Activated T-helper 2 cell treated with anti-CD3 and anti-CD28 coated beads, Interferon-gamma antibody, Interleukin-2, Interleukin-4, amounts not matched to agents 10 μg/mL and 5 μg/mL and 100 μg/mL, durations not matched to agents 14 hours and 24 hours and 36 hours (primary cell): ENCODE results near the gene KCND3. TPM values are rescaled to one million over a fixed set of nuclear protein-coding genes. Genes with fewer than 3 reads are reported as not detected.

ENCODE experiments used
- DNase-seq: peaks from one replicate; pipeline ENCODE4 v3.0.0; 2021; ENCODE audit warnings: low spot score
- H3K27ac Mint-ChIP-seq: one replicate; pipeline ENCODE4 v1.8.0; 2021; ENCODE audit warnings: mixed read lengths
- H3K27me3 Mint-ChIP-seq: one replicate; pipeline ENCODE4 v1.8.0; 2021; ENCODE audit warnings: low read depth, mixed read lengths
- H3K36me3 Mint-ChIP-seq: one replicate; pipeline ENCODE4 v1.8.0; 2021; ENCODE audit warnings: low read depth, mixed read lengths
- H3K4me1 Mint-ChIP-seq: one replicate; pipeline ENCODE4 v1.8.0; 2021; ENCODE audit warnings: low read depth, mixed read lengths
- H3K4me3 Mint-ChIP-seq: one replicate; pipeline ENCODE4 v1.8.0; 2021; ENCODE audit warnings: low read depth, mild to moderate bottlenecking, moderate library complexity, mixed read lengths
- H3K9me3 Mint-ChIP-seq: one replicate; pipeline ENCODE4 v1.8.0; 2021; ENCODE audit warnings: mixed read lengths
- intact Hi-C: fragments of 100-400 bp; cut with micrococcal nuclease; formaldehyde crosslinking; loops from one replicate; pipeline ENCODE4 v1.15.1; 2023
- total RNA-seq: library from RNA; stranded (reverse); gene quantifications from 2 replicates; pipeline ENCODE4 v1.2.3, GENCODE V29; 2022

Gene KCND3
- total RNA-seq, 1 donor from 2014 or later = not detected

GRCh38 chr1:111855260-111855659 is 134.2 kb downstream of the KCND3 start:
- intact Hi-C loops = no loop called here
- Mint-ChIP-seq H3K4me1 (no peaks in the 10 kb centered on the region), H3K27ac (no peak overlapping the region), H3K36me3 (no peaks in the 10 kb centered on the region), H3K4me3 (no peak overlapping the region), H3K9me3 (no peaks in the 10 kb centered on the region), H3K27me3 (peaks cover 13% of the 10 kb centered on the region)
- no peak for DNase-seq

DNA sequence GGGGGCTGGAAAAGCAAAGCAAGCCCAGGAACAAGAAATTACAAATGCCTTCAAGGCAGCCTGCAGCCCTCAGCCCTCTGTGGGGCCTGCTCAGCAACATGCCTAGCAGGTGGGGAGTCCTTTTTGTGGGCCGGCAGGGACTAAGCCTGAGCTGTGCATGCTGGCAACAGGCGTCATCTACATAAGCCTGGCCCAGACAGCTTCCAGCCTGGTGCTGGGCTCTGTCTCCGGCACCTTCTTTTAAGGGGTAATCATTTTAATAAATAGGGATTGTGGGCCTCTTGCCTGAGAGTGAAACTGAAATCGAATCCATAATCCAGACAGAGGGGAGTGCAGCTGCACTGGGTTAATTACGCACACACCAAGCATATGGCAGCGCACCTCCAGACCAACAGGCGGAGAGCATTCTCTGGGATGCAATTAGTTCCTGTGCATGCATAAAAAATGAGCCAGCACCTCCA is 137.2 kb downstream of the KCND3 start:
- intact Hi-C loops = no loop called here

GRCh38 chr1:111851552-111851951 is 137.9 kb downstream of the KCND3 start:
- Mint-ChIP-seq H3K27me3 (peaks cover 13% of the 10 kb centered on the region), H3K4me3 (no peak overlapping the region), H3K36me3 (no peaks in the 10 kb centered on the region), H3K4me1 (no peaks in the 10 kb centered on the region), H3K9me3 (no peaks in the 10 kb centered on the region), H3K27ac (no peak overlapping the region)
- intact Hi-C loops = no loop called here
- no peak for DNase-seq

More for the DNA sequence above, 137.2 kb downstream of the KCND3 start:
- H3K4me1 Mint-ChIP-seq = no peaks in the 10 kb centered on the region
- no peaks in the 10 kb centered on the region for H3K9me3 Mint-ChIP-seq
- DNase-seq = no peak
- no peak overlapping the region for H3K4me3 Mint-ChIP-seq
- H3K27ac Mint-ChIP-seq = no peak overlapping the region
- peaks cover 13% of the 10 kb centered on the region for H3K27me3 Mint-ChIP-seq
- no peaks in the 10 kb centered on the region for H3K36me3 Mint-ChIP-seq

GRCh38 chr1:111850109-111850508 is 139.4 kb downstream of the KCND3 start:
- H3K9me3 Mint-ChIP-seq = no peaks in the 10 kb centered on the region
- intact Hi-C loops = no loop called here
- no peaks in the 10 kb centered on the region for H3K36me3 Mint-ChIP-seq
- no peak overlapping the region for H3K4me3 Mint-ChIP-seq
- peaks cover 13% of the 10 kb centered on the region for H3K27me3 Mint-ChIP-seq
- no peaks in the 10 kb centered on the region for H3K4me1 Mint-ChIP-seq
- no peak overlapping the region for H3K27ac Mint-ChIP-seq
- no peak for DNase-seq

GRCh38 chr1:111848852-111849545 is 140.5 kb downstream of the KCND3 start:
- intact Hi-C loops = no loop called here
- H3K27me3 Mint-ChIP-seq = peaks cover 18% of the 10 kb centered on the region
- no peak for DNase-seq
- H3K9me3 Mint-ChIP-seq = no peaks in the 10 kb centered on the region
- H3K4me1 Mint-ChIP-seq = no peaks in the 10 kb centered on the region
- H3K36me3 Mint-ChIP-seq = no peaks in the 10 kb centered on the region
- H3K27ac Mint-ChIP-seq = no peak overlapping the region
- H3K4me3 Mint-ChIP-seq = no peak overlapping the region

DNA sequence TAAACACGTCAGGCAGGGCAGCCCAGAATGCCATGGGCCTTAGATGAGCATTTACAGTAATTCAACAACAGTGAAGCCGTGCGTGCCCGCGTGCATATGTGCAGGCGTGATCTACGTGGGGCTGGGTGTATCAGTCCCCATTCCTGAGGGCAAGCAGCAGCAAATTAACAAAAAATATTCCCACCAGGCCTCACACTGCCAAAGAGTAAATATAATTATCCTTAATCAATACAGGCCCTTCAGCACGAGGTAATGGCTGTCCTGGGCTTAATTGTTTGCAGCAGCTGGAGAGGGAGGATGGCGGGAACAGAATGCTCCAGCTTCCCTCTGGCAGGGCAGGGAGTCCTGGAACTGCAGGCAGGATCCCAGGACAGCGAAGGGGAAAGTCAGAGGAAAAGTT is 142.0 kb downstream of the KCND3 start:
- no peak for DNase-seq
- H3K27ac Mint-ChIP-seq = no peak overlapping the region
- H3K9me3 Mint-ChIP-seq = no peaks in the 10 kb centered on the region
- peaks cover 9% of the 10 kb centered on the region for H3K27me3 Mint-ChIP-seq
- intact Hi-C loops = no loop called here
- no peaks in the 10 kb centered on the region for H3K4me1 Mint-ChIP-seq
- H3K4me3 Mint-ChIP-seq = no peak overlapping the region
- H3K36me3 Mint-ChIP-seq = no peaks in the 10 kb centered on the region

GRCh38 chr1:111846842-111847241 is 142.6 kb downstream of the KCND3 start:
- intact Hi-C loops = no loop called here
- no peak for DNase-seq
- Mint-ChIP-seq H3K27ac (no peak overlapping the region), H3K4me3 (no peak overlapping the region), H3K36me3 (no peaks in the 10 kb centered on the region), H3K9me3 (no peaks in the 10 kb centered on the region), H3K27me3 (peaks cover 9% of the 10 kb centered on the region), H3K4me1 (no peaks in the 10 kb centered on the region)

GRCh38 chr1:111843177-111843576 is 146.3 kb downstream of the KCND3 start:
- Mint-ChIP-seq H3K27me3 (peaks cover 5% of the 10 kb centered on the region), H3K4me1 (no peaks in the 10 kb centered on the region), H3K9me3 (no peaks in the 10 kb centered on the region), H3K4me3 (no peak overlapping the region), H3K27ac (no peak overlapping the region), H3K36me3 (no peaks in the 10 kb centered on the region)
- no peak for DNase-seq
- intact Hi-C loops = no loop called here

DNA sequence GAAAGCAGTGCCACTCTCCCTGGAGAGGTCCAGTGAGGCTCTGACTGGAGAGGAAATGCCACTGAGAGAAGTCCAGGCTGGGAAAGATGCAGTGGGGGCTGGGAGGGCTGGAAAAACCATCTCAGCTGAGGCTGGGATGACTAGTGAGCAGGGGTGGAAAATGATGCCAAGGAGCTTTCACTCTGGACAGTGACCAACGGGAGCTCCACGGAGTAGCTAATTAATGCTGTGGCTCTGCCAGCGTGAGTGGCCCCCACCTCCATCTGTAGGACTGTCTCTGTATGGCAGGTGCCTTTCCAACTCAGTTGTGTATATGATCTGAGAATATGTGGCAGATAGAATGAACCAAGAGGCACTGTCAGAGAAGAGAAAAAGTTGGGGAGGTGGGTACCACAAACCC is 147.1 kb downstream of the KCND3 start:
- intact Hi-C loops = no loop called here

GRCh38 chr1:111841746-111842145 is 147.7 kb downstream of the KCND3 start:
- Mint-ChIP-seq H3K27me3 (peaks cover 5% of the 10 kb centered on the region), H3K27ac (no peak overlapping the region), H3K4me3 (no peak overlapping the region), H3K4me1 (no peaks in the 10 kb centered on the region), H3K36me3 (no peaks in the 10 kb centered on the region), H3K9me3 (no peaks in the 10 kb centered on the region)
- no peak for DNase-seq
- intact Hi-C loops = loop anchor here (2.0 kb wide), 1 partner anchor 21 kb away; no protein-coding TSS in a partner anchor

More for the DNA sequence above, 147.1 kb downstream of the KCND3 start:
- no peaks in the 10 kb centered on the region for H3K4me1 Mint-ChIP-seq
- no peak overlapping the region for H3K4me3 Mint-ChIP-seq
- H3K9me3 Mint-ChIP-seq = no peaks in the 10 kb centered on the region
- DNase-seq = no peak
- peaks cover 5% of the 10 kb centered on the region for H3K27me3 Mint-ChIP-seq
- H3K27ac Mint-ChIP-seq = no peak overlapping the region
- no peaks in the 10 kb centered on the region for H3K36me3 Mint-ChIP-seq

- intact Hi-C loops = loop anchor here (2.0 kb wide), 1 partner anchor 20 kb away; no protein-coding TSS in a partner anchor
These were observed 148.3 kb downstream of the KCND3 start for GRCh38 chr1:111841189-111841588.

GRCh38 chr1:111837393-111837792 is 152.1 kb downstream of the KCND3 start:
- intact Hi-C loops = no loop called here
- Mint-ChIP-seq H3K27ac (no peak overlapping the region), H3K4me1 (no peaks in the 10 kb centered on the region)

More at GRCh38 chr1:111841189-111841588, 148.3 kb downstream of the KCND3 start:
- no peak overlapping the region for H3K4me3 Mint-ChIP-seq
- H3K9me3 Mint-ChIP-seq = no peaks in the 10 kb centered on the region
- no peaks in the 10 kb centered on the region for H3K4me1 Mint-ChIP-seq
- no peak for DNase-seq
- no peak overlapping the region for H3K27ac Mint-ChIP-seq
- no peaks in the 10 kb centered on the region for H3K36me3 Mint-ChIP-seq
- peaks cover 5% of the 10 kb centered on the region for H3K27me3 Mint-ChIP-seq

GRCh38 chr1:111836111-111836510 is 153.4 kb downstream of the KCND3 start:
- no peak overlapping the region for H3K4me3 Mint-ChIP-seq
- no peaks in the 10 kb centered on the region for H3K9me3 Mint-ChIP-seq
- peaks cover 3% of the 10 kb centered on the region for H3K27me3 Mint-ChIP-seq
- H3K36me3 Mint-ChIP-seq = no peaks in the 10 kb centered on the region
- intact Hi-C loops = no loop called here
- H3K4me1 Mint-ChIP-seq = no peaks in the 10 kb centered on the region
- no peak overlapping the region for H3K27ac Mint-ChIP-seq
- DNase-seq = no peak

More at GRCh38 chr1:111837393-111837792, 152.1 kb downstream of the KCND3 start:
- Mint-ChIP-seq H3K4me3 (no peak overlapping the region), H3K9me3 (no peaks in the 10 kb centered on the region), H3K27me3 (peaks cover 2% of the 10 kb centered on the region), H3K36me3 (no peaks in the 10 kb centered on the region)
- no peak for DNase-seq
